GM18498 (cell line): ENCODE results near the gene KRTAP4-7.
"Not testable (repeated sequence)": the region's sequence is repeated elsewhere in the genome, so short reads cannot be mapped to it uniquely, and the experiment has no call there.

ENCODE experiments used
- ATAC-seq: cut with Tn5 transposase; IDR thresholded peaks from one replicate; pipeline ENCODE4 v1.9.1; 2021; ENCODE audit warnings: mild to moderate bottlenecking, moderate library complexity; ENCODE audit not compliant: unreplicated experiment

The KRTAP4-7 gene

DNA sequence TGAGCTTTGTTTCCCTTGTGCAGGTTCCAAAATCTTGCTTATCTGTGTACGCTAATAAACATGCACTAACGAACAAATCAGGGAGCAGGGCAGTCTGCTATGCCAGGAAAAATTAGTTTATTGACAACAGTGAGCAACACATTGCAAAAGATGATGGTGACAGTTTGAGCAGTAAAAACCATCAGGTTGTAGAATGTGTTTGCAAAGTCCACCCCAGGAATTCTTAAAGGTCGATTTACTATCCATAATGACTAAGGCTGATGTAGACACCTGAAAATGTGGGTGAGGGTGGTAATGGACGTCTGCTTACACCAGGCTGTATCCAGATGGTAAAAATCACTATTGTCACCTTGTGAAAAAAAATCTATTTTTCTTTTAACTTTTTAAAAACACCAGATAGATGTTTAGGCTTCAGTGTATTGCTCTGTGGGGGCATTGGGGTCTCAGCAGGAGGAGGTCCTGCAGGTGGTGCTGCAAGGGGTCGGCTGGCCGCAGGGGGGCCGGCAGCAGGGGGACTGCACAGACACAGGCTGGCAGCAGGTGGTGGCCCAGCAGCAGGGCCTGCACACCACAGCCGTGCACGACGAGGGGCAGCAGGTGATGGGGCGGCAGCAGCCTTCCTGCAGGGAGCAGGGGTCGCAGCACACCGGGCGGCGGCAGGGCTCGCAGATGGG is 18.8 kb upstream of the KRTAP4-7 start:
- not testable (repeated sequence) for ATAC-seq

GRCh38 chr17:41065829-41066624 is 17.9 kb upstream of the KRTAP4-7 start, which contains the start of gene KRTAP2-4:
KRTAP2-4 (minus strand) TSS chr17:41065879; CDS start chr17:41065845, 34 bp downstream.
- no peak for ATAC-seq

GRCh38 chr17:41067281-41067680 is 16.7 kb upstream of the KRTAP4-7 start:
- no peak for ATAC-seq

- ATAC-seq = no peak
These were observed 14.9 kb upstream of the KRTAP4-7 start for GRCh38 chr17:41069031-41069430.

- no peak for ATAC-seq
These were observed 12.2 kb upstream of the KRTAP4-7 start for GRCh38 chr17:41071606-41072360.

GRCh38 chr17:41073676-41074075 is 10.3 kb upstream of the KRTAP4-7 start:
- no peak for ATAC-seq

DNA sequence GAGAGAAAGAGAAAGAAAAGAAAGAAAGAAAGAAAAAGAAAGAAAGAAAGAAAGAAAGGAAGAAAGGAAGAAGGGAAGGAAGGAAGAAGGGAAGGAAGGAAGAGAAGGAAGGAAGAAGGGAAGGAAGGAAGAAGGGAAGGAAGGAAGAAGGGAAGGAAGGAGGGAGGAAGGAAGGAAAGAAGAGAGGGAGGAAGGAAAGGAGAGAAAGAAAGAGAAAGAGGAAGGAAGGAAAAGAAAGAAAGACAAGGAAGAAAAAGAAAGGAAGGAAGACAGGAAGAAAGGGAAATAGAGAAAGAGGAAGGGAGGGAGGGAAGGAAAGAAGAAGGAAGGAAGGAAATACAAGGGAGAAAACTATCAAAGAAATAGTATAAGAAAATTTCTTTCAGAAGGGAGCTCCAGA is 7.2 kb upstream of the KRTAP4-7 start:
- ATAC-seq = no peak

- ATAC-seq = no peak
These were observed 1.3 kb upstream of the KRTAP4-7 start for GRCh38 chr17:41082626-41083025.

GRCh38 chr17:41083427-41083826 is 523 bp upstream of the KRTAP4-7 start:
- not testable (repeated sequence) for ATAC-seq

DNA sequence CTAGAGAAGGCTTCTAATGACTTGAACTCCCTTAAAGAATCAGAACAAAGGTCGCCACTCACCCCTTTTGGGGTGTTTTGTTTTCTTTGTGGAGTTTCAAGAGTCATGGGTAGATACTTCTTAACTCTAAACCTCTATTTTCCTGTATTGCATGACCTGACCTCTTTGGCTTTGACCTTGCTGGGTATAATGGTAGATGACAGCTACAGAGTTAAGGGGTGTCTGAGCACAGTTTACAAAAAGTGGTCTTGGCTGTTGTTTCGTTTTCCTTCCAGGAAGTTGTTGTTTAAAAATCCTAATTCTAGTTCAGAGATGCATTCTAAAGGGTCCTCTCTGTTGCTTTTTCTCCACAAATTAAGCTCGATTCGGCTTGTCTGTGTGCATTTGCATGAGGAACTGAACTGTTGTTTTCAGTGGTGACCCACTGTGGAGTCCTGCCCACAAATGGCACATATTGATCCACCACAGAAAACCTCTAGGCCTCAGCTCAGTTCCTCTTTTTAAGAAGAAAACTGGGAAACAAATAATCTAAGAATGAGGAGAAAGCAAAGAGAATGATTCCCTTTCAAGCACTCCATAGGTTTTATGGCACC is 4.9 kb downstream of the KRTAP4-7 start:
- not testable (repeated sequence) for ATAC-seq

- ATAC-seq = no peak
These were observed 12.1 kb downstream of the KRTAP4-7 start for GRCh38 chr17:41096055-41096454.

DNA sequence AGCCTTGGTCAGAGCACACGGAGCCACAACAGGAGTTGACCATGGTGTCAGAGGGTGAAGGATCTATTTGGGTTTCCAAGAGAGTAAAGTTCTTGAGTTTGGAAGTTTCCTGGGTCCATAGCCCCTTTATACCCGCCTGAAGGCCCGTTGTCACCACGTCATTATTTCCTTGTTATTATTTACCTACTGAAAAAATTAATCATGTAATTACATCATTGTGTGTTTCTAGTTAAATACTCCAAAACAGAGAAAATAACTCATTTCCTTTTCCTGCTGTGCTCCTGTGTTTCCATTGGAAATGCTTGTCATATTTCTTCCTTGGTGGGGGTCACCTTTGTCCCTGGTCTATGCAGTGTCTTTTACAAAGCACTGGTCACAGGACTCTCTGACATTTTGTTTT is 14.1 kb downstream of the KRTAP4-7 start, which contains the start of gene KRTAP4-8:
KRTAP4-8 (minus strand) TSS at position 101 of the 400 bp plus-strand sequence; CDS start at position 43, 58 bp downstream.
- ATAC-seq = no peak

DNA sequence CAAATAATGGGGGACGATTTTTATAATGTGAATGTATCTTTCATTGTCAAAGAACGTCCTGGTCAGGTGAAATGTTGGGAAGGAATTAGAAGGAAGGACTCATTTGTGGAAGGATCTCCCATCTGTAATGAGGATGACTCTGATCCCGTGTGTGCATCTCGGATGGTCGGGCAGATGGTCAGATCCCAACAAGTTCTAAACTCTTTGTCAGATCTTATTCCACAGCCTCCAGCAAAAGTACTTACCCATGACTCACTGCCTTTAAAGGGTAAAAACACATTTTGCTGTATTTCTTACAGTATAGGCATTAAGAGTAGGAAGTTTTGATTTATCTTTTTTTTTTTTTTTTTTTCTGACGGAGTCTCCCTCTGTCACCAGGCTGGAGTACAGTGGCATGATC is 14.5 kb downstream of the KRTAP4-7 start:
- no peak for ATAC-seq

DNA sequence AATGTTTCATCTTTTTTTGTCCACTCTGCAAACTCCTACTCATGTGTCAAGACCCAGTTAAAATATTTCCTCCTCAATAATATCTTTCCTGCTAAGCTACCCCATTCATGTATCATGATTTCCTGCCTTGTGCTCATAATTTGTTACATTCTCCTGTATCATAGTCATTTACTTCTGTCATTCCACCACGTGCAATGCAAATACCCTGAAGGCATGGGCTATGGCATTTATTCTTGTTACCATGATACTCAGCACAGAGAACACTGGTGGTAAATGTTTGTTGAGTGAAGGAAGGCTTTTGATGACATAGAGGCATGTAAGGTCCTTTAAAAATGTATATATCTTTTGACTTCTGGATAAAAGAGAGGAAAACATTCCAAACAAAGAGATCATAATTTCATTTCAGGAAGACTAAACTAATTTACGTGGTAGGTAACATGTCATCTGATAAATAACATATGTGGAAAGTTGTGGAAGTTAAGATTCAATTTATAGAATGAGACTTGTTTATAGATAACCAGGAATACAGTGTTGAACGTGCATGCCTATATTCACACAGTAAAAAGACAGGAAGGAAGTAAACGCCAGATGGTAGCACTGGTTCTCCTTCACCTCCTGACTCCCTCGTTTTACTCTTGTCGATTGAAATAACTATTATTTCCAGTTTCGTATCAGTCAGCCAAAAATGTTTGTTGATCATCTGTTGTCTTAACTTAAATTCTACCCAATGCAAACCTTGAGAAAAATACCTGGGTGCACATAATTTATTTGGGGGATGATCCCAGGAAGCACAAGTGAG is 15.9 kb downstream of the KRTAP4-7 start:
- not testable (repeated sequence) for ATAC-seq

DNA sequence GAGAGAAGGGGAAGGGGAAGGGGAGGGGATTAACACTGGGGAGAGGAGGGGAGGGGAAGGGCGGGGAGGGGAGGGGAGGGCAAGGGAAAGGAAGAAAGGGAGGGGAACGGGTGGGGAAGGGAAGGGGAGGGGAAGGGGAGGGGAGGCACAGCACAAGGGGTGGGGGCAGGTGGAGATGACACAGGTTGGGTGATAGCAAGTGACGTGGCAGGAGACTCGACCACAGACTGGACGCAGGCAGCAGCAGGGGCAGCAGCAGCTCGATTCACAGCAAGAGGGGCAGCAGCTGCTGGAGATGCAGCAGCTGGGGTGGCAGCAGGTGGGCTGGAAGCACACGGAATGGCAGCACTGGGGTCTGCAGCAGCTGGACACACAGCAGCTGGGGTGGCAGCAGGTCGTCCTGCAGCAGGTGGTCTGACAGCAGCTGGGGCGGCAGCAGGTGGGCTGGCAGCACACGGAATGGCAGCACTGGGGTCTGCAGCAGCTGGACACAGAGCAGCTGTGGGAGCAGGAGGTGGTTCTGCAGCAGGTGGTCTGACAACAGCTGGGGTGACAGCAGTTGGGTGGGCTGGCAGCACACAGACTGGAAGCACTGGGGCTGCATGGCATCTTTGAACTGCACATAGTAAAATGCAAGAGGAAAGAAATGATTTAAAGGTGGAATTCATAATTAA is 17.8 kb downstream of the KRTAP4-7 start, which contains the start of gene KRTAP4-16:
KRTAP4-16 (minus strand) TSS at position 624 of the 674 bp plus-strand sequence; CDS start at position 624, 0 bp downstream.
- no peak for ATAC-seq

GRCh38 chr17:41103896-41104295 is 19.9 kb downstream of the KRTAP4-7 start:
- no peak for ATAC-seq

- ATAC-seq = not testable (repeated sequence)
These were observed 20.6 kb downstream of the KRTAP4-7 start for GRCh38 chr17:41104386-41105038.

DNA sequence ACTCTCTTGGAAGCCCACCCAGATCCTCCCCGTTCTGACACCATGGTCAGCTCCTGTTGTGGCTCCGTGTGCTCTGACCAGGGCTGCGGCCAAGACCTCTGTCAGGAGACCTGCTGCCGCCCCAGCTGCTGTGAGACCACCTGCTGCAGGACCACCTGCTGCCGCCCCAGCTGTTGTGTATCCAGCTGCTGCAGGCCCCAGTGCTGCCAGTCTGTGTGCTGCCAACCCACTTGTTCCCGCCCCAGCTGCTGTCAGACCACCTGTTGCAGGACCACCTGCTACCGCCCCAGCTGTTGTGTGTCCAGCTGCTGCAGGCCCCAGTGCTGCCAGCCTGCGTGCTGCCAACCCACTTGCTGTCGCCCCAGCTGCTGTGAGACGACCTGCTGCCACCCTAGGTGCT is 21.4 kb downstream of the KRTAP4-7 start, which contains the start of gene KRTAP4-9:
KRTAP4-9 (plus strand) TSS at position 43 of the 400 bp plus-strand sequence; CDS start at position 43, 0 bp downstream.
- ATAC-seq = not testable (repeated sequence)
